ENCODE results near the gene HSPA8.

DNA sequence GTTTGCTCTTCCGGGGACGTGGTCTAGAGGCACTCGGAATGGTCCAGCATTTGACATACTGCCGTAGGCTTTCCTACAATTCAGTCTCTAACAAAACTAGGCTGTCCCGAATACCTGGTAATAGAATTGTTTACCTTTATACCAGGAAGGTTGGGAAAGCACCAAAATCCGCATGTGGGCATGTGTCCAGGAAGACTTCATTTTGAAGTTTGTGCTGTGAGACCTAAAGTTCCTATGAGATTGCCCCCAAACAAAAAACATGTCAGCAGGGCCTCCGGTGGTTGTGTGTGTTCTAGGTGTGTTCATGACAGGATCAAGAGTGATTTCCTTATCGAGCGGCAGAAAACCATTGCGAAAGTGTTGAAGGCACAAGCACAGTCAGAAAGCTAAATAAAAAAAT is 26.1 kb downstream of the HSPA8 start:
- no peak for TF ChIP-seq NFRKB (IDR thresholded peaks at IDR 0.05)
- TF ChIP-seq, protein P1, sequence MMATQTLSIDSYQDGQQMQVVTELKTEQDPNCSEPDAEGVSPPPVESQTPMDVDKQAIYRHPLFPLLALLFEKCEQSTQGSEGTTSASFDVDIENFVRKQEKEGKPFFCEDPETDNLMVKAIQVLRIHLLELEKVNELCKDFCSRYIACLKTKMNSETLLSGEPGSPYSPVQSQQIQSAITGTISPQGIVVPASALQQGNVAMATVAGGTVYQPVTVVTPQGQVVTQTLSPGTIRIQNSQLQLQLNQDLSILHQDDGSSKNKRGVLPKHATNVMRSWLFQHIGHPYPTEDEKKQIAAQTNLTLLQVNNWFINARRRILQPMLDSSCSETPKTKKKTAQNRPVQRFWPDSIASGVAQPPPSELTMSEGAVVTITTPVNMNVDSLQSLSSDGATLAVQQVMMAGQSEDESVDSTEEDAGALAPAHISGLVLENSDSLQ (IDR thresholded peaks at IDR 0.05), result no peak
- no peak for TF ChIP-seq CTBP1 (IDR thresholded peaks at IDR 0.05; ENCODE audit: borderline replicate concordance)
- TF ChIP-seq ELF4 (IDR thresholded peaks at IDR 0.05), result no peak
- TF ChIP-seq BHLHE40 (IDR thresholded peaks at IDR 0.05; ENCODE audit: borderline replicate concordance), result no peak
